SIG-M5 treated with dmso at 0.1 percent for 504 hours (cell line): ENCODE data around the gene SAFB2.
A peak's percentile ranks its signal among the peaks of the same experiment; 100 is the strongest.

ENCODE experiments used
- DNase-seq: peaks from one replicate; lab custom pipeline; 2025; ENCODE audit not compliant: unreplicated experiment; lab: John Stamatoyannopoulos, UW

SAFB2 gene

DNA sequence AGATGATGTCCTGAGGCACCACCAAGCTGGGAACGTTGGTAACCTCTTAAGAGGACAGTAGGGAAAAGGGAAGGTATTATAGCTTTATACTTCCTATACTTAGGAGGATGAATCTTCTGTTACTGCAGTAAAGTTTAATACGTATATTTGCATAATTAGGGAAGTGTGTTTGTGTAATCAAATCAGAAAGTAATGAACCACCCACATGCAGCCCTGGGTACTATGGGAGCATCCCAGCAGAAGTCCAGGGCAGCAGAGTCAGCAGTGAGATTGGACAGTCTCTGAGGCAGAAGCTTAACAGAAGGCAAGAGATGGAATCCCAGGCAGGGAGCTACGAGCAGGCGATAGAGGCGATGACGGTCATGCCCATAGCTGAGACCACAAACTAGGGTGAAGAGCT lies 12.9 kb upstream of the SAFB2 start:
- no peak for DNase-seq

- no peak for DNase-seq
Observed at GRCh38 chr19:5632657-5633056, 10.1 kb upstream of the SAFB2 start.

DNA sequence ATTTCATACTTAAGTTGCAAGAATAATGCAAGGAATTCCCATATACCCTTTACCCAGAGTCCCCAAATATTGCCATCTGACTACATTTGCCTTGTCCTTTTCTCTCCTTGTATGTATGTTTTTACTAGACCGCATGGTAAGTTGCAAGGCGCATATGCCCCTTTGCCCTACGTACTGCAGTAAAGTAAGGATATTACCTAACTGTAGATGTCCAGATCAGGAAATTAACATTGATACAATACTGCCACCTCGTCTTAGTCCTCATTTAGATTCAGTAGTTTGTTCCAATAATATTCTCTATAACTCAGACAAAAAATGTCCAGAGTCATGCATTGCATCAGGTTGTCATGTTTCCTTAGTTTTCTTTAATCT lies 9.7 kb upstream of the SAFB2 start:
- DNase-seq = no peak

GRCh38 chr19:5631567-5632240 lies 9.1 kb upstream of the SAFB2 start:
- DNase-seq = no peak

- peak; percentile 74 for DNase-seq
Observed at GRCh38 chr19:5628919-5629481, 6.4 kb upstream of the SAFB2 start.

DNA sequence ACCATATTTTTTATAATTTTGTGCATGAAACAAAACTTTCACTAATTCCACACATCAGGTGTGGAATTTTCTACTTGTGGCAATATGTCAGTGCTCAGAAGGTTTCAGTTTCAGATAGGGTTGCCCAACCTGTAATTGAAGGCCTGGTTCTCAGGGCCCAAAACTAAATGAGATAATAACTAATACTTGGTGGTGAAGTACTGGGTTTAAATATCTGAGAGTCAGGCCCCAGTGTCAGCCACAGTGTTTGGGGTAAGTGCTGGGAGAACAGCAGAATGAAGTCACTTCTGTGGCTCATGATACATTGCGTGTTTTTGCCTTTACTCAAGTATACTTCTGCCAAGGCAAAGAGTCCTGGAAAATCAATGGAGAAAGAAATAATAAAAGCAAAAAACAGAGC lies 5.9 kb upstream of the SAFB2 start:
- DNase-seq = no peak

GRCh38 chr19:5627395-5627904 lies 4.9 kb upstream of the SAFB2 start:
- peak; percentile 94 for DNase-seq

DNA sequence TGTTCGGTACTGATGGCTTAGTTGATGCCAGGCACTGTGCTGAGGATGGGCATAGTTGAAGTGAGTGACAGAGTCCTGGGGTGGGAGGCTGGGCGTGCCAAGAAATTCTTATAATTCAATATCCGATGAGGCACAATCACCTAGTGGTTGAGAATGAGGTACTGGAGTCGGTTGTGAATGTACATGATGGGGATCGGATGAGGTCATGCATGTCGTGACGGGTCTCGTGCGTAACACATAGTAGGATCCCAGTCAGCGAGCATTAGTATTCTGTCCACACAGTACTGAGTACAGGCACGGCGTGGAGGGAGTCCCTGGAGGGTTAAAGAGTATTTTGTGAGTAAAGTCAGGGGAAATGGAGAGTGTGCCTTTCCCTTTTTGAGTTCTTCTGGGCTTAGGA lies 3.1 kb upstream of the SAFB2 start:
- no peak for DNase-seq

- DNase-seq = no peak
Observed at GRCh38 chr19:5624741-5625278, 2.2 kb upstream of the SAFB2 start.

GRCh38 chr19:5624018-5624663 lies 1.6 kb upstream of the SAFB2 start:
- no peak for DNase-seq

DNA sequence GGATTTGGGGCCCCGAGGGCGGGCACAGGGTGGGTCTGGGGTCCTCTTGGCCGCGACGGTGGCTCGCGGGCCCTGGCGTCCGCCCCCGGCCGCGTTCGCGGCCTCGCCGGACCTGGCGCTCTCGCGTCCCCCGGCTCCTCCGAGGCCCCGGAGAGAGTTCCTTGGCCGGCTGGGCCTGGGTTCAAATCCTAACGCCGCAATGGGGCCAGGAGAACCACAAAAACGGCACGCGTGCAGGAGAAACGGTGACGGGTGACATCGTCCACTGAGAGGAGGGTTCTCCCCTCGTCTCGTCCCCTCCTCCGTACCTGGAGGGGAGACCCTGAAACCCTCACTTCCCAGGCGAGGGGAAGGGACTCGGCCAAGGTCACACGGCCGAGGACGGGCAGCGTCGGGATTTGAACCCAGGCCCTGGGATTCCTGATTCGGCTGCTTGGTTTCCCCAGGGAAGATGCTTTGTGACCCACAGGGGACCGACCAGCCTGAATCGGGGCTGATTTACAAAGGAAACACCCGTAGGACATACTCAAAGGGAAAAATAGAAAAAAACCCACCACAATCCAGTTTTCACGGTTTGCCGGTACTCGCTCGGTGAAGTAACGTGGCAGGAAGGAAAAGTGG lies 931 bp upstream of the SAFB2 start:
- DNase-seq = no peak

DNA sequence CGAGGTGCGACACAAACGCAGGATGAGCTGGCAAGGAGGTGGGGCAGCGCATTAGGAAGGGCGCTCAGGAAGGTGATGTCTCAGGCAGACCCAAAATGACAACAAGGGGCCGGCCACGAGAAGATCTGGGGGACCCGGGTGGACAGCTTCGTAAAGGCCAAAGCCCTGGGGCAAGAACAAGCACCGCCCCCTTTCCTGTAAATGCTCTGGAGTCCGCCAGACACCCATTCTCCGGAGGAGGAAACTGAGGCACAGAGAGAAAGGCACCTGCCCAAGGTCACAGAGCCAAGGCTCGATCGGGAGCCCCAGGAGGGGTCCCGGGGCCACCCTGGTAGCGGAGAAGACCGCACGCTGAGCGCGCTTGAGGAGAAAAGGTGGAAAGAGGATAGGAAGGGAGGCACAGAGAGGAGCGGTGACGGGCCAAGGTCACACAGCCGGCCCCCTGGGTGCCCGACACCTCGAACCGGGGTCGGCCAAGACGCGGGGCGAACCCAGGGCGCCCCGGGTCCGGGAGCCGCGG lies 571 bp downstream of the SAFB2 start:
- DNase-seq = no peak

GRCh38 chr19:5621311-5621944 lies 1.1 kb downstream of the SAFB2 start:
- no peak for DNase-seq

GRCh38 chr19:5619946-5620345 lies 2.6 kb downstream of the SAFB2 start:
- no peak for DNase-seq

- DNase-seq = no peak
Observed at GRCh38 chr19:5618591-5618990, 4.0 kb downstream of the SAFB2 start.

- no peak for DNase-seq
Observed at GRCh38 chr19:5617080-5617479, 5.5 kb downstream of the SAFB2 start.

GRCh38 chr19:5615756-5616327 lies 6.7 kb downstream of the SAFB2 start:
- no peak for DNase-seq

DNA sequence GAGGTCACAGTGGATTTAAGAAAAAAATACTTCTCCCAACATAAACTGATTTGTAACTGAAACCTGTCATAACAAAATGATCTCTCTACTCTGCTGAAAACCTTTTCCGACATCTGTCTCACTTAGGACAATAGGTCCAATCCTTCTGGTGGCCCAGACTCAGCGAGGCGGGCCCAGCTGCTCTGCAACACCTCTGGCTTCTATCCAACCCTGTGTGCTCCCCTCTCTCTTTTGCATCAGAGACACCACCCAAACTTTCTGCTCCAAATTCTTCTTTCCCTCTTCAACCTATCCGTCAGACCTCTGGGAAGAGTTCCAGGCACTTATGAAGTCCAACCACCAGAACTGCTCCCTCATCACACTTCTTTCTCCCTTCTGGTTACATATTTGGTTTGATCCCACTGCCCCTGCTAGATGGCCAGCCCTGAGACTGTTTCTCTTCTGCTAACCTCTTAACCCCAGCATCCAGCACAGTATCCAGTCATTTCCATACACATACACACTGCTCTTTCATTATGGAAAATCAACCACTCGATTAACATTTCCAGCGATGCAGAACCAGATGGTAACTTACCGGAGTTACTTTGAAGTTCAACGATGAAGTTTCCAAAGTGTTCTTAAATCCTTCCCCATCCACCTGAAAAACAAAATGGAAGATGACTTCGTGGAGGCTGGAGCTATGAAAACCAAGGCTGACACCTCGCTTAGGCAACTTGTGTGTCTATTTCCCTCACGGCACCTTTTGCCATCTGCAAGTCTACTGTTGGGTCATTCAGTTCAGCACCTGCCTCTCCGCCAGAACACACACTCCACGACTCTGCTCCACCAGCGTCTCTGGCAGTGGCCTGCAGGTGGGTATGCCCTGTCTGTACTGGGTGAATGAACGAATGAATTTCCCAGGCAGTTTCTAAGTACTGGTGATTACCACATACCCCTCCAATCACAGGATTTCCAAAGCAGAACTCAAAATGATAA lies 9.4 kb downstream of the SAFB2 start:
- no peak for DNase-seq

GRCh38 chr19:5609881-5610448 lies 12.6 kb downstream of the SAFB2 start:
- no peak for DNase-seq
